ENCODE data around the gene RAB22A.
A peak's percentile ranks its signal among the peaks of the same experiment; 100 is the strongest.

Gene RAB22A

DNA sequence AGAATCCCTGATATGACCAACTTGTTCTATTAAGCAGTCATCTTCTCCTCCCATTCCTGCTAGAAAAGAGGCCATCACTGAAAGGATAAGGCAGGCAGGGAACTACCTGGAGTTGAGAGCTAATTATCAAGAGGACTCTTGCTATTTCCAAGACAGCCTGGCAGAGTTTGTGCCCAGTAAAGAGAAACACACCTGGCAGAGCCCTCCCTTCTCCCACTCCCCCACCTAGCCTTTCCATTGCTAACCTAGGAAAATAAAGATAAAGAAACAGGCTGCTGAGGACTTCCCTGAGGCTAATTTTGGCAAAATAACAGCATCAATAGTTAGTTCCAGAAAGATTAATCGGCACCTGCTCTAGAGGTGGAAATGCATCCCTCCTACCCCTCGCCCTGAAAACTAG is 20.4 kb upstream of the RAB22A start (continued):
- TF ChIP-seq, protein P1, sequence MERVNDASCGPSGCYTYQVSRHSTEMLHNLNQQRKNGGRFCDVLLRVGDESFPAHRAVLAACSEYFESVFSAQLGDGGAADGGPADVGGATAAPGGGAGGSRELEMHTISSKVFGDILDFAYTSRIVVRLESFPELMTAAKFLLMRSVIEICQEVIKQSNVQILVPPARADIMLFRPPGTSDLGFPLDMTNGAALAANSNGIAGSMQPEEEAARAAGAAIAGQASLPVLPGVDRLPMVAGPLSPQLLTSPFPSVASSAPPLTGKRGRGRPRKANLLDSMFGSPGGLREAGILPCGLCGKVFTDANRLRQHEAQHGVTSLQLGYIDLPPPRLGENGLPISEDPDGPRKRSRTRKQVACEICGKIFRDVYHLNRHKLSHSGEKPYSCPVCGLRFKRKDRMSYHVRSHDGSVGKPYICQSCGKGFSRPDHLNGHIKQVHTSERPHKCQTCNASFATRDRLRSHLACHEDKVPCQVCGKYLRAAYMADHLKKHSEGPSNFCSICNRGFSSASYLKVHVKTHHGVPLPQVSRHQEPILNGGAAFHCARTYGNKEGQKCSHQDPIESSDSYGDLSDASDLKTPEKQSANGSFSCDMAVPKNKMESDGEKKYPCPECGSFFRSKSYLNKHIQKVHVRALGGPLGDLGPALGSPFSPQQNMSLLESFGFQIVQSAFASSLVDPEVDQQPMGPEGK (CRISPR knock-in tag; IDR thresholded peaks at IDR 0.05; ENCODE audit: borderline replicate concordance): no peak
- no peak for TF ChIP-seq SNAI2 (CRISPR knock-in tag; IDR thresholded peaks at IDR 0.05)
- no peak for TF ChIP-seq PPARA (CRISPR knock-in tag; IDR thresholded peaks at IDR 0.05; ENCODE audit: borderline replicate concordance)
- TF ChIP-seq ZFP3 (CRISPR knock-in tag; IDR thresholded peaks at IDR 0.05): no peak
- no peak for TF ChIP-seq ZNF70 (CRISPR knock-in tag; IDR thresholded peaks at IDR 0.05)
- TF ChIP-seq TCF4 (CRISPR knock-in tag; IDR thresholded peaks at IDR 0.05; ENCODE audit: borderline replicate concordance): no peak
- TF ChIP-seq GLIS3 (CRISPR knock-in tag; IDR thresholded peaks at IDR 0.05): no peak
- no peak for TF ChIP-seq ZNF565 (CRISPR knock-in tag; conservative IDR thresholded peaks at IDR 0.05; ENCODE audit: low read depth)

DNA sequence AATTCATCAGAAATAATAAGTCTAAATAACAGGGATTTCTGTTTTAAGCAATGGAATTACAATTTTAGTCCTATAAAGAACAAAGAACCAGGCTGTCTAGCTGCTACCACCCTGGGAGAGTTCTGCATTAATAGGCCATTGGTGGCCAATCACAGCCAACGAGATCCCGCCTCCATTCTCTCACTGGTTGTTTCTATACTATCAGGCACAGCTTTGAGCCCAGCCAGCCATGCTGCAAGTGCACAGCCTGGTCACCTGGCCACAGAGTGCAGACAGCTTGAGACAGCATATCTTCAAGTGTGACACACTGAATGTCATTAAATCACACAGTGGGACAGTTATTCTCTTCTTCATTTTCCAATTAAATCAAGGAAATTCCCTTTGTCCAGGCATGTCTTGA is 16.1 kb upstream of the RAB22A start:
- TF ChIP-seq OSR1 (CRISPR knock-in tag; IDR thresholded peaks at IDR 0.05): no peak
- TF ChIP-seq, protein P2, sequence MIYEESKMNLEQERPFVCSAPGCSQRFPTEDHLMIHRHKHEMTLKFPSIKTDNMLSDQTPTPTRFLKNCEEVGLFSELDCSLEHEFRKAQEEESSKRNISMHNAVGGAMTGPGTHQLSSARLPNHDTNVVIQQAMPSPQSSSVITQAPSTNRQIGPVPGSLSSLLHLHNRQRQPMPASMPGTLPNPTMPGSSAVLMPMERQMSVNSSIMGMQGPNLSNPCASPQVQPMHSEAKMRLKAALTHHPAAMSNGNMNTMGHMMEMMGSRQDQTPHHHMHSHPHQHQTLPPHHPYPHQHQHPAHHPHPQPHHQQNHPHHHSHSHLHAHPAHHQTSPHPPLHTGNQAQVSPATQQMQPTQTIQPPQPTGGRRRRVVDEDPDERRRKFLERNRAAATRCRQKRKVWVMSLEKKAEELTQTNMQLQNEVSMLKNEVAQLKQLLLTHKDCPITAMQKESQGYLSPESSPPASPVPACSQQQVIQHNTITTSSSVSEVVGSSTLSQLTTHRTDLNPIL (CRISPR knock-in tag; IDR thresholded peaks at IDR 0.05; ENCODE audit: low read depth): no peak
- TF ChIP-seq, protein P1 (CRISPR knock-in tag; IDR thresholded peaks at IDR 0.05; ENCODE audit: borderline replicate concordance): no peak
- TF ChIP-seq, protein P3, sequence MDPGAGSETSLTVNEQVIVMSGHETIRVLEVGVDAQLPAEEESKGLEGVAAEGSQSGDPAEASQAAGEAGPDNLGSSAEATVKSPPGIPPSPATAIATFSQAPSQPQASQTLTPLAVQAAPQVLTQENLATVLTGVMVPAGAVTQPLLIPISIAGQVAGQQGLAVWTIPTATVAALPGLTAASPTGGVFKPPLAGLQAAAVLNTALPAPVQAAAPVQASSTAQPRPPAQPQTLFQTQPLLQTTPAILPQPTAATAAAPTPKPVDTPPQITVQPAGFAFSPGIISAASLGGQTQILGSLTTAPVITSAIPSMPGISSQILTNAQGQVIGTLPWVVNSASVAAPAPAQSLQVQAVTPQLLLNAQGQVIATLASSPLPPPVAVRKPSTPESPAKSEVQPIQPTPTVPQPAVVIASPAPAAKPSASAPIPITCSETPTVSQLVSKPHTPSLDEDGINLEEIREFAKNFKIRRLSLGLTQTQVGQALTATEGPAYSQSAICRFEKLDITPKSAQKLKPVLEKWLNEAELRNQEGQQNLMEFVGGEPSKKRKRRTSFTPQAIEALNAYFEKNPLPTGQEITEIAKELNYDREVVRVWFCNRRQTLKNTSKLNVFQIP (CRISPR knock-in tag; IDR thresholded peaks at IDR 0.05; ENCODE audit: borderline replicate concordance, low read depth): no peak
- TF ChIP-seq PPARA (CRISPR knock-in tag; IDR thresholded peaks at IDR 0.05; ENCODE audit: borderline replicate concordance): no peak
- TF ChIP-seq SNAI2 (CRISPR knock-in tag; IDR thresholded peaks at IDR 0.05): no peak
- TF ChIP-seq ZC3H10 (CRISPR knock-in tag; IDR thresholded peaks at IDR 0.05): no peak
- TF ChIP-seq ISL1 (CRISPR knock-in tag; IDR thresholded peaks at IDR 0.05): no peak
- no peak for TF ChIP-seq TCF4 (CRISPR knock-in tag; IDR thresholded peaks at IDR 0.05; ENCODE audit: borderline replicate concordance)
- TF ChIP-seq TOX (CRISPR knock-in tag; IDR thresholded peaks at IDR 0.05; ENCODE audit: borderline replicate concordance): no peak
- no peak for TF ChIP-seq ZFP3 (CRISPR knock-in tag; IDR thresholded peaks at IDR 0.05)
- TF ChIP-seq ARNTL (CRISPR knock-in tag; IDR thresholded peaks at IDR 0.05; ENCODE audit: borderline replicate concordance, low read depth): no peak
- TF ChIP-seq ZNF70 (CRISPR knock-in tag; IDR thresholded peaks at IDR 0.05): no peak
- TF ChIP-seq ZNF565 (CRISPR knock-in tag; conservative IDR thresholded peaks at IDR 0.05; ENCODE audit: low read depth): no peak
- ATAC-seq: peak; percentile 78; the same call in 2 of the 3 replicates

DNA sequence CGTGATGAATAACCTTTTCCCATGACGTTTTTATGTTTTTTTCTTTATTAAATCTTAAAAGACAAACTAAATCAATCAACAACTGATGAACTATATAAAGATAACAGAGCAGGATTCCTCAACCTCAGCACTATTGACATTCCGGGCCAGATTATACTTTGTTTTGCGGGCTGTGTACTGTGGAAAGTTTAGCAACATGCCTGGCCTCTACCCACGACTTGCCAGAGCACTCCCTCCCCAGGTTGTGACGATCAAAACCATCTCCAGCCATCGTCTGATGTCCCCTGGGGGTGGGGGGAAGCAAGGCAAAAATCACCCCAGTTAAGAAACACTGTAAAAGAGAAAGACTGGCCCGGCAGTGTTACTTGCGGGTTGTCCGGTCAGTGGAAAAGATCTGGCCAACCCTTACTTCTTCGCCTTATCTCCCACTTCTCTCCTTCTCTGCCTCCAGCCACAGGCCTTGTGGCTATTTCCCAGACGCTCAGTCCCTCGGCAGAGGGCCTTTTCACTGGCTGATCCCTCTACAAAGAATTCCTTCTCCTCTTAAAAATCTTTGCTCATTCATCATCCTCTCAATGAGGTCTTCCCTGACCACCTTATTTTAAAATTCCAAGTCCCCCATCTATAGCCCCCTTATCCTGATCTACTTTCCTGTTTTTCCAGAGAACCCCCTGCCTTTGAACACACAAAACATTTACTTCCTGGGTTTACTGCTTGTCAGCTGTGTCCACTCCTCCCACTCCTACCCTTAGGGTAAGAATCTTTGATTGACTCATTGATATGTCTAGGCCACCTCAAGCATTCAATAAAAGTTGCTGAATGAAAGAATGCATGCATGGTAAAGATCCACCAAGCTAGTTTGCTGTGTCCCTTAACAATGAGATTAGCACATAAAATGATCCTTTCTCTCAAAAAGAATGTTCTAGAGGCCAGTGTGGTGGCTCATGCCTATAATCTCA is 14.7 kb upstream of the RAB22A start:
- TF ChIP-seq, protein P4, sequence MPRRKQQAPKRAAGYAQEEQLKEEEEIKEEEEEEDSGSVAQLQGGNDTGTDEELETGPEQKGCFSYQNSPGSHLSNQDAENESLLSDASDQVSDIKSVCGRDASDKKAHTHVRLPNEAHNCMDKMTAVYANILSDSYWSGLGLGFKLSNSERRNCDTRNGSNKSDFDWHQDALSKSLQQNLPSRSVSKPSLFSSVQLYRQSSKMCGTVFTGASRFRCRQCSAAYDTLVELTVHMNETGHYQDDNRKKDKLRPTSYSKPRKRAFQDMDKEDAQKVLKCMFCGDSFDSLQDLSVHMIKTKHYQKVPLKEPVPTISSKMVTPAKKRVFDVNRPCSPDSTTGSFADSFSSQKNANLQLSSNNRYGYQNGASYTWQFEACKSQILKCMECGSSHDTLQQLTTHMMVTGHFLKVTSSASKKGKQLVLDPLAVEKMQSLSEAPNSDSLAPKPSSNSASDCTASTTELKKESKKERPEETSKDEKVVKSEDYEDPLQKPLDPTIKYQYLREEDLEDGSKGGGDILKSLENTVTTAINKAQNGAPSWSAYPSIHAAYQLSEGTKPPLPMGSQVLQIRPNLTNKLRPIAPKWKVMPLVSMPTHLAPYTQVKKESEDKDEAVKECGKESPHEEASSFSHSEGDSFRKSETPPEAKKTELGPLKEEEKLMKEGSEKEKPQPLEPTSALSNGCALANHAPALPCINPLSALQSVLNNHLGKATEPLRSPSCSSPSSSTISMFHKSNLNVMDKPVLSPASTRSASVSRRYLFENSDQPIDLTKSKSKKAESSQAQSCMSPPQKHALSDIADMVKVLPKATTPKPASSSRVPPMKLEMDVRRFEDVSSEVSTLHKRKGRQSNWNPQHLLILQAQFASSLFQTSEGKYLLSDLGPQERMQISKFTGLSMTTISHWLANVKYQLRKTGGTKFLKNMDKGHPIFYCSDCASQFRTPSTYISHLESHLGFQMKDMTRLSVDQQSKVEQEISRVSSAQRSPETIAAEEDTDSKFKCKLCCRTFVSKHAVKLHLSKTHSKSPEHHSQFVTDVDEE (CRISPR knock-in tag; IDR thresholded peaks at IDR 0.05): no peak
- TF ChIP-seq TCF4 (CRISPR knock-in tag; IDR thresholded peaks at IDR 0.05; ENCODE audit: borderline replicate concordance) (no peak), ZC3H10 (CRISPR knock-in tag; IDR thresholded peaks at IDR 0.05) (no peak), OSR1 (CRISPR knock-in tag; IDR thresholded peaks at IDR 0.05) (no peak), SNAI2 (CRISPR knock-in tag; IDR thresholded peaks at IDR 0.05) (no peak), ESRRG (CRISPR knock-in tag; IDR thresholded peaks at IDR 0.05) (no peak), ZNF70 (CRISPR knock-in tag; IDR thresholded peaks at IDR 0.05) (no peak), RARB (CRISPR knock-in tag; IDR thresholded peaks at IDR 0.05) (no peak), ZFP3 (CRISPR knock-in tag; IDR thresholded peaks at IDR 0.05) (no peak), ZFP30 (CRISPR knock-in tag; IDR thresholded peaks at IDR 0.05) (no peak)
- TF ChIP-seq, protein P1 (CRISPR knock-in tag; IDR thresholded peaks at IDR 0.05; ENCODE audit: borderline replicate concordance): no peak
- TF ChIP-seq, protein P5, sequence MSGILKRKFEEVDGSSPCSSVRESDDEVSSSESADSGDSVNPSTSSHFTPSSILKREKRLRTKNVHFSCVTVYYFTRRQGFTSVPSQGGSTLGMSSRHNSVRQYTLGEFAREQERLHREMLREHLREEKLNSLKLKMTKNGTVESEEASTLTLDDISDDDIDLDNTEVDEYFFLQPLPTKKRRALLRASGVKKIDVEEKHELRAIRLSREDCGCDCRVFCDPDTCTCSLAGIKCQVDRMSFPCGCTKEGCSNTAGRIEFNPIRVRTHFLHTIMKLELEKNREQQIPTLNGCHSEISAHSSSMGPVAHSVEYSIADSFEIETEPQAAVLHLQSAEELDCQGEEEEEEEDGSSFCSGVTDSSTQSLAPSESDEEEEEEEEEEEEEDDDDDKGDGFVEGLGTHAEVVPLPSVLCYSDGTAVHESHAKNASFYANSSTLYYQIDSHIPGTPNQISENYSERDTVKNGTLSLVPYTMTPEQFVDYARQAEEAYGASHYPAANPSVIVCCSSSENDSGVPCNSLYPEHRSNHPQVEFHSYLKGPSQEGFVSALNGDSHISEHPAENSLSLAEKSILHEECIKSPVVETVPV (CRISPR knock-in tag; IDR thresholded peaks at IDR 0.05): no peak
- no peak for ATAC-seq

Data from SK-N-SH treated with all-trans-retinoic acid at 6 μM for 48 hours (cell line).